ENCODE measurements around the gene FHIT.

The FHIT gene

GRCh38 chr3:60757724-60758123, 493.5 kb downstream of the FHIT start:
- Histone ChIP-seq H3K9ac (ENCODE audit: low read length) (no peak overlapping the region), H3K4me3 (ENCODE audit: low read depth in 1 of 2, low read length in 2 of 2) (no peak overlapping the region), H3K27ac (ENCODE audit: low read depth, low read length) (no peak overlapping the region), H3K4me1 (ENCODE audit: insufficient read depth, low read length) (no peaks in the 10 kb centered on the region), H3K9me3 (ENCODE audit: low read length) (no peaks in the 10 kb centered on the region), H3K36me3 (ENCODE audit: insufficient read depth, low read length) (no peaks in the 10 kb centered on the region), H3K27me3 (ENCODE audit: control insufficient read depth in 1 of 2, insufficient read depth in 2 of 2, low read length in 2 of 2) (no peaks in the 10 kb centered on the region)

DNA sequence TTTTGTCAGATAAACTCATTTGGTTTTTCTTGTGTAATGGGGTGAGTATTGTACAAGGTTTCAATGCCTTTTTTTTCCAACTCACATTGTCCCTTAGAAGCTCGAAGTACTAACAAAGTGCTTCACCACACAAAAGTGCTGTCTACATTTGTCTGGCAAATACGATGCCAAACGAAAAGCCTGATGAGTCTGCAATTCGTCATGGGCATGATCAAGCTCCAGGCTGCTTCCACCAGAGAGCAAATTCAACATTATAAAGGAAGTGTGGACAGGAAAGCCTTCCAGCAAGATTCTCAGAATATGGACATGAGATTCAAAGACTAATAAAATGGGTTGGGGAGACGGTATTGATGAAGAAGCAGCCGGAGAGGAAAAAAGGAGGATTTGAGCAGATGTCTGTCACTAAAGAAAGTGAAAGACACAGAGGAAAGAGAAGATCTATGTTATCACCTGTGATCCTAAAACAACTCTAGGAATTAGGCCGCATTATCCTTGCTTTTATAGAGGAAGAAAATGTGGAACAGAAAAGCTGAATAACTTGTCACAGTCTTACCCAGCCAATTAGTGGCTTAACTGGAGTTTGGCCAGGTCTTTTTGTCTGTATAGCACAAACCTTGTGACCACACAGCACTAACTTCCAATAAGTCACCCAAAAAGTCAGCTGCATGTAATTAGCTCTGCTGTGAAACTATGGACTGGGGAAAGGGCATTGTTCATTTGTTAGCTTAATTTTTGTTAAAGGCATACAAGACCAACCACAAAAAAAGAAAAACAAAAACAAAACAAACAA, 494.8 kb downstream of the FHIT start:
- H3K4me1 ChIP-seq (ENCODE audit: insufficient read depth, low read length): no peaks in the 10 kb centered on the region
- H3K9me3 ChIP-seq (ENCODE audit: low read length): no peaks in the 10 kb centered on the region
- no peaks in the 10 kb centered on the region for H3K36me3 ChIP-seq (ENCODE audit: insufficient read depth, low read length)
- no peak overlapping the region for H3K27ac ChIP-seq (ENCODE audit: low read depth, low read length)
- H3K9ac ChIP-seq (ENCODE audit: low read length): no peak overlapping the region
- no peak overlapping the region for H3K4me3 ChIP-seq (ENCODE audit: low read depth in 1 of 2, low read length in 2 of 2)
- no peaks in the 10 kb centered on the region for H3K27me3 ChIP-seq (ENCODE audit: control insufficient read depth in 1 of 2, insufficient read depth in 2 of 2, low read length in 2 of 2)

GRCh38 chr3:60755094-60755493, 496.2 kb downstream of the FHIT start:
- H3K9ac ChIP-seq (ENCODE audit: low read length): no peak overlapping the region
- H3K27ac ChIP-seq (ENCODE audit: low read depth, low read length): no peak overlapping the region
- H3K36me3 ChIP-seq (ENCODE audit: insufficient read depth, low read length): no peaks in the 10 kb centered on the region
- H3K4me1 ChIP-seq (ENCODE audit: insufficient read depth, low read length): no peaks in the 10 kb centered on the region
- H3K4me3 ChIP-seq (ENCODE audit: low read depth in 1 of 2, low read length in 2 of 2): no peak overlapping the region
- no peaks in the 10 kb centered on the region for H3K27me3 ChIP-seq (ENCODE audit: control insufficient read depth in 1 of 2, insufficient read depth in 2 of 2, low read length in 2 of 2)
- H3K9me3 ChIP-seq (ENCODE audit: low read length): no peaks in the 10 kb centered on the region

GRCh38 chr3:60754617-60755016, 496.6 kb downstream of the FHIT start:
- no peak overlapping the region for H3K4me3 ChIP-seq (ENCODE audit: low read depth in 1 of 2, low read length in 2 of 2)
- no peak overlapping the region for H3K27ac ChIP-seq (ENCODE audit: low read depth, low read length)
- H3K9me3 ChIP-seq (ENCODE audit: low read length): no peaks in the 10 kb centered on the region
- no peaks in the 10 kb centered on the region for H3K27me3 ChIP-seq (ENCODE audit: control insufficient read depth in 1 of 2, insufficient read depth in 2 of 2, low read length in 2 of 2)
- no peaks in the 10 kb centered on the region for H3K4me1 ChIP-seq (ENCODE audit: insufficient read depth, low read length)
- H3K9ac ChIP-seq (ENCODE audit: low read length): no peak overlapping the region
- H3K36me3 ChIP-seq (ENCODE audit: insufficient read depth, low read length): no peaks in the 10 kb centered on the region

DNA sequence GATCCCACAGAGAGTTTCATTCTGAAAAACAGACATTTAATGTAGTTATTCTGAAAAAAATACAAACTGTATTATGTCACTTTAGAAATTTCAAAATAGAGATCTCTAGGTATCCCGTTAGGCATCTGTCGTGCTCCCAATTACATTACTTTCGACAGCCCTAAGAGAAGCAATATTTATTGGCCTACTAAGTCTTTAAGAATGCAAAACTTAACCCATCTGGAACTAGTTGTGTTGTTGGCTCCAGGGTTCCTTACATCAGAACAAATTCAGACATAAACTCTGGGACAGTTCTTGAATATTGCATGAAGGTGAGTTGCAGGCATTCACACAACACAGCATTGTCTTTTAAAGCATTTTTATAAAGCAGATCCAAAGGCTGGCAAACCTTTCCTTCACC, 498.4 kb downstream of the FHIT start:
- Histone ChIP-seq H3K27me3 (ENCODE audit: control insufficient read depth in 1 of 2, insufficient read depth in 2 of 2, low read length in 2 of 2) (no peaks in the 10 kb centered on the region), H3K27ac (ENCODE audit: low read depth, low read length) (no peak overlapping the region), H3K36me3 (ENCODE audit: insufficient read depth, low read length) (no peaks in the 10 kb centered on the region), H3K9ac (ENCODE audit: low read length) (no peak overlapping the region), H3K4me1 (ENCODE audit: insufficient read depth, low read length) (no peaks in the 10 kb centered on the region), H3K9me3 (ENCODE audit: low read length) (no peaks in the 10 kb centered on the region), H3K4me3 (ENCODE audit: low read depth in 1 of 2, low read length in 2 of 2) (no peak overlapping the region)

DNA sequence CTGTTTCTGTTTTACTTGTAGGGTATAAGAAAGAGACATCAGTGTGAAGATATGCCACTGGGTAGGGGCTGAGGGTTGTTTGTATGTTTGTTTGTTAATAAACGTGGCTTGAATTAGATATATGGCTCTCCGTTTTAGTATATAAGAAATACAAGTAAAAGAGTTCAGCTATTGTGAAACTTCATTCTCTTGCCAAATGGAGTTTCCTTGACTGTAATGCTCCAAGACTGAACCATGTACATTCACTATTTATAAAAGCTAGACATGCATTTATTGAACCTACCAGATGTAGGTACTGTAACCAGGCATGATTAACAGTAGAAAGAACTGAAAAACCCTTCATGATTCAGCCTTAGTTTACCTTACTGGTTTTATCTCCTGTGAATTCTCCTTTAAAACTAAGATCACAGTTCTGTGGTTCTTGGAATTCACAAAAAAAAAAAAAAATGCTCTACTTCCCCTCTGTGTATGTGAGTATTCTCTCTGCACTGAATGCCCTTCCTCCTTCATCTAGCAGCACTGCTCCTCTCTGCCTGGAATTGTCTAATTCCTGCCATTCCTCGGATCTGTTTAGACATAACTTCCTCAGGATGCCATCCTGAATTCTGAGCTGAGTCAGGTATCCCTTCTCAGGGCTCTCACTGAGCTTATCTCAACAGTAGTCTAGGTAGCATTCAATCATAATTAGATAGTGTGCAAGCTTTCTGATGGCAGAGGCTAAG, 504.4 kb downstream of the FHIT start:
- Histone ChIP-seq H3K27me3 (ENCODE audit: control insufficient read depth in 1 of 2, insufficient read depth in 2 of 2, low read length in 2 of 2) (no peaks in the 10 kb centered on the region), H3K27ac (ENCODE audit: low read depth, low read length) (no peak overlapping the region), H3K36me3 (ENCODE audit: insufficient read depth, low read length) (no peaks in the 10 kb centered on the region), H3K4me3 (ENCODE audit: low read depth in 1 of 2, low read length in 2 of 2) (no peak overlapping the region), H3K9ac (ENCODE audit: low read length) (no peak overlapping the region), H3K4me1 (ENCODE audit: insufficient read depth, low read length) (no peaks in the 10 kb centered on the region), H3K9me3 (ENCODE audit: low read length) (no peaks in the 10 kb centered on the region)

- Histone ChIP-seq H3K27ac (ENCODE audit: low read depth, low read length) (no peak overlapping the region), H3K27me3 (ENCODE audit: control insufficient read depth in 1 of 2, insufficient read depth in 2 of 2, low read length in 2 of 2) (no peaks in the 10 kb centered on the region), H3K4me3 (ENCODE audit: low read depth in 1 of 2, low read length in 2 of 2) (no peak overlapping the region), H3K9me3 (ENCODE audit: low read length) (no peaks in the 10 kb centered on the region), H3K36me3 (ENCODE audit: insufficient read depth, low read length) (no peaks in the 10 kb centered on the region), H3K4me1 (ENCODE audit: insufficient read depth, low read length) (no peaks in the 10 kb centered on the region), H3K9ac (ENCODE audit: low read length) (no peak overlapping the region)
Observed at GRCh38 chr3:60746043-60746638, 505.1 kb downstream of the FHIT start.

DNA sequence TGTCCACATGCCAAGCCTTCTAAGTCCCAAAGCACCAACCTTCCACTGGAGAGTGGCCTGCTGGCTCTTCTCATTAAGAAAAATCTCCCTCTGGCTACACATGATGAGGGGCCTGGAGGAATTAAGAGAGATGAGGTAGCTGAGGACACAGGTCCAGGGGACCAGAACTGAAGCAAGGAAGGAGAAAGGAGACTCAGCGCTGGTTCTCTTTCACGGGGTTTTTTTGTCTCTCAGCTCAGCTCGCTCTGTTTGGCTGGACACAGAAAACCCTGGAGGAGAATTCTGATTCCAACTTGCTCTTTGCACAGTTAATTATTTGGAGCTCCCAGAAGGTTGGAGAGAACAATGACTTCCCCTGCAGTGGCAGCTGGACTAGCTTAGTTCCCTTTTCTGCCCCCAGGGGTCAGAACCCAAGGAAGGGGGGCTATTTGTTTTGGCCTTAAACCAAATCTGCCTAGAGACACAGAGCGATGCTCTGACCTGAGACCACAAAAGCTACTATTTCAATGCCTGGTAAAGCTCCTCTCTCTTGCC, 507.6 kb downstream of the FHIT start:
- no peaks in the 10 kb centered on the region for H3K4me1 ChIP-seq (ENCODE audit: insufficient read depth, low read length)
- H3K9me3 ChIP-seq (ENCODE audit: low read length): no peaks in the 10 kb centered on the region
- no peaks in the 10 kb centered on the region for H3K36me3 ChIP-seq (ENCODE audit: insufficient read depth, low read length)
- H3K27ac ChIP-seq (ENCODE audit: low read depth, low read length): no peak overlapping the region
- H3K27me3 ChIP-seq (ENCODE audit: control insufficient read depth in 1 of 2, insufficient read depth in 2 of 2, low read length in 2 of 2): no peaks in the 10 kb centered on the region
- no peak overlapping the region for H3K4me3 ChIP-seq (ENCODE audit: low read depth in 1 of 2, low read length in 2 of 2)
- no peak overlapping the region for H3K9ac ChIP-seq (ENCODE audit: low read length)

DNA sequence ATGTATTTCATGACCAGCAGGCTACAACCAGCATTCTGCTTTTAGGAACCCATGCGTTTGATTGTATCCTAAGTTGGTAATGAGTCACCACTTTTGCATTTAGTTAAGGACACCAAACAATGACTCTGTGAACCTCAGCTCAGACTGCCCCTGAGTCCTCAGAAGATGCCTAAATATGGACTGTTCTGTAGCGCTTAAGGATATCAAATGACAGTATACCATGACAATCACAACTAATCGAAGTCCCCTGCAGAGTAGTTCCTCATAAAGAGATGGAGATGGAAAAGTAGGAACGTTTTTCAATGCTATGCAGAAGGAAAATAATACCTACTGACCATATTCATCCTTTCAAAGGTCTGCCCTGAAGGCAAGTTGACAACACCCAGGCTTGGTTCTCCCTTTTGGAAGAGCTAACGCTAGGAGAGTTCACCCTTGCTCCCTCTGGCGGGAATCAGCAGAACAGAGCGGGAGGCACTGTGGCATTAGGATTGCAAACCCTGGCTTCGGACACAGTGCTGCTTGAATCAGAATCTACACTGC, 508.6 kb downstream of the FHIT start:
- H3K27ac ChIP-seq (ENCODE audit: low read depth, low read length): no peak overlapping the region
- no peak overlapping the region for H3K9ac ChIP-seq (ENCODE audit: low read length)
- H3K9me3 ChIP-seq (ENCODE audit: low read length): no peaks in the 10 kb centered on the region
- H3K27me3 ChIP-seq (ENCODE audit: control insufficient read depth in 1 of 2, insufficient read depth in 2 of 2, low read length in 2 of 2): no peaks in the 10 kb centered on the region
- no peaks in the 10 kb centered on the region for H3K36me3 ChIP-seq (ENCODE audit: insufficient read depth, low read length)
- H3K4me3 ChIP-seq (ENCODE audit: low read depth in 1 of 2, low read length in 2 of 2): no peak overlapping the region
- H3K4me1 ChIP-seq (ENCODE audit: insufficient read depth, low read length): no peaks in the 10 kb centered on the region

GRCh38 chr3:60737633-60738399, 513.4 kb downstream of the FHIT start:
- Histone ChIP-seq H3K27me3 (ENCODE audit: control insufficient read depth in 1 of 2, insufficient read depth in 2 of 2, low read length in 2 of 2) (no peaks in the 10 kb centered on the region), H3K9ac (ENCODE audit: low read length) (no peak overlapping the region), H3K36me3 (ENCODE audit: insufficient read depth, low read length) (no peaks in the 10 kb centered on the region), H3K27ac (ENCODE audit: low read depth, low read length) (no peak overlapping the region), H3K9me3 (ENCODE audit: low read length) (no peaks in the 10 kb centered on the region), H3K4me3 (ENCODE audit: low read depth in 1 of 2, low read length in 2 of 2) (no peak overlapping the region), H3K4me1 (ENCODE audit: insufficient read depth, low read length) (no peaks in the 10 kb centered on the region)

GRCh38 chr3:60730371-60730770, 520.9 kb downstream of the FHIT start:
- Histone ChIP-seq H3K36me3 (ENCODE audit: insufficient read depth, low read length) (no peaks in the 10 kb centered on the region), H3K4me1 (ENCODE audit: insufficient read depth, low read length) (no peaks in the 10 kb centered on the region), H3K9me3 (ENCODE audit: low read length) (no peaks in the 10 kb centered on the region), H3K27ac (ENCODE audit: low read depth, low read length) (no peak overlapping the region), H3K4me3 (ENCODE audit: low read depth in 1 of 2, low read length in 2 of 2) (no peak overlapping the region), H3K27me3 (ENCODE audit: control insufficient read depth in 1 of 2, insufficient read depth in 2 of 2, low read length in 2 of 2) (no peaks in the 10 kb centered on the region), H3K9ac (ENCODE audit: low read length) (no peak overlapping the region)
